Left lung (tissue), 10 donors: ENCODE results near the gene MAJIN. TPM values are rescaled to one million over a fixed set of nuclear protein-coding genes. Genes with fewer than 3 reads are reported as not detected.

Experiments used
- ATAC-seq: fragments of 200-7000 bp; cut with Tn5 transposase; one replicate; pipeline ENCODE4 v1.9.1; 2020; ENCODE audit warnings: moderate library complexity
- DNase-seq, 4 donors: peaks; one replicate each; pipeline ENCODE4 v3.0.0-alpha.2; 2013 to 2020
- H3K27ac ChIP-seq, 2 donors: fragments of 200-600 bp; sonication (generic) in 1 of 2; one replicate each; pipeline versions ENCODE4 v1.5.0 to v1.8.0; 2020 to 2021
- H3K27me3 ChIP-seq, 2 donors: fragments of 200-600 bp; sonication (generic) in 1 of 2; one replicate each; pipeline versions ENCODE4 v1.5.0 to v1.8.0; 2020 to 2021
- H3K36me3 ChIP-seq, 2 donors: fragments of 200-600 bp; sonication (generic) in 1 of 2; one replicate each; pipeline versions ENCODE4 v1.5.0 to v1.8.0; 2020 to 2021
- H3K4me1 ChIP-seq, 2 donors: fragments of 200-600 bp; one replicate each; pipeline ENCODE4 v1.8.0; 2021
- H3K4me3 ChIP-seq, 2 donors: fragments of 200-600 bp; sonication (generic) in 1 of 2; one replicate each; pipeline versions ENCODE4 v1.5.0 to v1.8.0; 2020 to 2021; ENCODE audit warnings: mild to moderate bottlenecking in 1 of 2
- H3K9me3 ChIP-seq, 2 donors: fragments of 200-600 bp; sonication (generic) in 1 of 2; one replicate each; pipeline versions ENCODE4 v1.5.0 to v1.8.0; 2020 to 2021
- CTCF ChIP-seq, 2 donors: fragments of 200-600 bp; sonication (generic) in 1 of 2; IDR thresholded peaks; one replicate each; pipeline versions ENCODE4 v1.5.0 to v1.8.0; 2021; ENCODE audit warnings: antibody characterized with exemption in 2 of 2
- intact Hi-C, 2 donors: fragments of 100-400 bp; cut with DNase I; formaldehyde crosslinking; loops; one replicate each; pipeline versions ENCODE4 v1.11.2 to v1.14.2; 2022
- polyA plus RNA-seq, 6 donors: library from polyadenylated mRNA; unstranded; fragments of 120-200 nt; gene quantifications; one replicate each; pipeline ENCODE4 v1.2.1, GENCODE V29; 2013; ENCODE audit not compliant: insufficient read length in 6 of 6
- total RNA-seq, 2 donors: library from RNA; stranded (reverse); fragmentation: NEBNext Ultra II Directional; extraction: Animal tissue kit (Norgen Biotek cat#: 25700); gene quantifications; one replicate each; pipeline ENCODE4 v1.2.1, GENCODE V29; 2021
- donor health status: DM: no; HTN: yes; CAD: no.
- donor health status: DM: no; HTN: no; CAD: no.

MAJIN gene
- total and polyA plus RNA-seq, 8 donors: 0.11 to 0.14 TPM; not detected in 6

- ATAC-seq (no peak), DNase-seq (no peak)
- Histone ChIP-seq H3K9me3 (no peaks in the 10 kb centered on the region), H3K4me1 (peaks cover 0 to 9% of the 10 kb centered on the region in 2 donors), H3K36me3 (no peaks in the 10 kb centered on the region), H3K27me3 (peaks cover 0 to 30% of the 10 kb centered on the region in 2 donors), H3K4me3 (no peak overlapping the region), H3K27ac (no peak overlapping the region)
- intact Hi-C loops: no loop called here
- no peak for TF ChIP-seq CTCF (IDR thresholded peaks at IDR 0.05)
These were observed 2.7 kb downstream of the MAJIN start for GRCh38 chr11:64969209-64969608.

- intact Hi-C loops: no loop called here
- peaks cover 0 to 18% of the 10 kb centered on the region in 2 donors for H3K27me3 ChIP-seq
- no peak overlapping the region for H3K4me3 ChIP-seq
- DNase-seq (no peak), ATAC-seq (no peak)
- no peak overlapping the region for H3K27ac ChIP-seq
- no peaks in the 10 kb centered on the region for H3K9me3 ChIP-seq
- H3K4me1 ChIP-seq: peaks cover 0 to 9% of the 10 kb centered on the region in 2 donors
- no peaks in the 10 kb centered on the region for H3K36me3 ChIP-seq
- TF ChIP-seq CTCF (IDR thresholded peaks at IDR 0.05): no peak
These were observed 4.5 kb downstream of the MAJIN start for GRCh38 chr11:64967375-64967774.

DNA sequence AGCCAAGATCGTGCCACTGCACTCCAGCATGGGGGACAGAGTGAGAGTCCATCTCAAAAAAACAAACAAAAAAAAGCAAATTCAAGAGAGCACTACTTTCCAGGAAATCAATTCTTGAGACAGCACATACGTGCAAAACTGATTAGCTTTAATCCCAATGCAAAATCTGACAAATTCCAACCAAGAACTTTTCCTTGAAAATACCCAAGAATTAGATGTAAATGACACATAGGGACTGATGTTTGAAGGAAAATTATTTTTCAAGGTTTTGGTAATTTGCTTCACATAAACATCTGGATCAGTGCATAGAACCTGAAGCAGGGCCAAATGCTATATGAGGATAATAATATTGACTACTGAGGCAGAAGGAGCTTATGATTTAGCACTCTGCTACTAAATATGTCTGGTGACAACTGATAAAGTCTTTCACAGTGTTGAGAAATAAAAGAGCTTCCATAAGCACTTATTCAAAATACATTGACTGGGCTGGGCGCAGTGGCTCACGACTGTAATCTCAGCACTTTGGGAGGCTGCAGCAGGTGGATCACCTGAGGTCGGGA is 8.8 kb downstream of the MAJIN start:
- DNase-seq (no peak), ATAC-seq (no peak)
- Histone ChIP-seq H3K27me3 (no peaks in the 10 kb centered on the region), H3K9me3 (no peaks in the 10 kb centered on the region), H3K36me3 (no peaks in the 10 kb centered on the region), H3K27ac (no peak overlapping the region), H3K4me3 (no peak overlapping the region), H3K4me1 (no peaks in the 10 kb centered on the region)
- intact Hi-C loops: no loop called here
- TF ChIP-seq CTCF (IDR thresholded peaks at IDR 0.05): no peak

GRCh38 chr11:64960719-64961118 is 11.2 kb downstream of the MAJIN start:
- Histone ChIP-seq H3K9me3 (no peaks in the 10 kb centered on the region), H3K4me3 (no peak overlapping the region), H3K4me1 (no peaks in the 10 kb centered on the region), H3K27ac (no peak overlapping the region), H3K36me3 (no peaks in the 10 kb centered on the region), H3K27me3 (no peaks in the 10 kb centered on the region)
- intact Hi-C loops: no loop called here
- DNase-seq (no peak), ATAC-seq (no peak)
- no peak for TF ChIP-seq CTCF (IDR thresholded peaks at IDR 0.05)

DNA sequence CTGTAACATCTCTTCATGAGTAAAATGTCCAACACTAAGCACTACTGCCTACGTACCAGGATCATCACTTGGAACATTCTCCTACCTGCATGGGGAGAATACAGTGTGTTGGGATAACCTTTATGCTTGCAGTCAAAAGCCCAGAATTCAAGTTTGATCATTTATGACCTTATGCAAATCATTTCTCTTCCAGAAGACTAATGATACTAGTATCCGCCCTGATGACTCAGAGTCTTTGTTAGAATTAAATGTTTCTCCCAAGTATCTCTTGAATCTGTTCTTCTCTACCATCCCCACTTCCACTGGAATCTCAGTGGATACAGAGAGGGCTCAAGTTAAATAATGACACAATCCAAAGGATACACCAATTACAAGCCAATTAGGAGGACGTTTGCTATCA is 12.4 kb downstream of the MAJIN start:
- Histone ChIP-seq H3K27me3 (no peaks in the 10 kb centered on the region), H3K9me3 (no peaks in the 10 kb centered on the region), H3K4me1 (no peaks in the 10 kb centered on the region), H3K27ac (no peak overlapping the region), H3K36me3 (no peaks in the 10 kb centered on the region), H3K4me3 (no peak overlapping the region)
- DNase-seq (no peak), ATAC-seq (no peak)
- intact Hi-C loops: no loop called here
- TF ChIP-seq CTCF (IDR thresholded peaks at IDR 0.05): no peak
